ENCODE data around the gene DNAAF9.
A peak's percentile ranks its signal among the peaks of the same experiment; 100 is the strongest.
"Not testable (repeated sequence)": the region's sequence is repeated elsewhere in the genome, so short reads cannot be mapped to it uniquely, and the experiment has no call there.

DNAAF9 gene

GRCh38 chr20:3407040-3407770, at the start of gene DNAAF9:
DNAAF9 (minus strand) TSS chr20:3407669; CDS start chr20:3407557, 112 bp downstream.
- no peak for DNase-seq

GRCh38 chr20:3456648-3457047, 49.2 kb upstream of the DNAAF9 start:
- no peak for DNase-seq

- no peak for DNase-seq
Measured at GRCh38 chr20:3454831-3455230, 47.4 kb upstream of the DNAAF9 start.

- DNase-seq = no peak
Measured at GRCh38 chr20:3452690-3453089, 45.2 kb upstream of the DNAAF9 start.

- DNase-seq = no peak
Measured at GRCh38 chr20:3452136-3452535, 44.7 kb upstream of the DNAAF9 start.

GRCh38 chr20:3449319-3449718, 41.9 kb upstream of the DNAAF9 start:
- DNase-seq = no peak

- no peak for DNase-seq
Measured at GRCh38 chr20:3447321-3447720, 39.9 kb upstream of the DNAAF9 start.

- no peak for DNase-seq
Measured at GRCh38 chr20:3446779-3447178, 39.3 kb upstream of the DNAAF9 start.

- DNase-seq = no peak
Measured at GRCh38 chr20:3436864-3437574, 29.6 kb upstream of the DNAAF9 start.

GRCh38 chr20:3434232-3434631, 26.8 kb upstream of the DNAAF9 start:
- no peak for DNase-seq

GRCh38 chr20:3433744-3434143, 26.3 kb upstream of the DNAAF9 start:
- DNase-seq = no peak

- DNase-seq = no peak
Measured at GRCh38 chr20:3432844-3433243, 25.4 kb upstream of the DNAAF9 start.

GRCh38 chr20:3431109-3431508, 23.6 kb upstream of the DNAAF9 start:
- DNase-seq = no peak

GRCh38 chr20:3430376-3431069, 23.1 kb upstream of the DNAAF9 start:
- DNase-seq = peak; percentile 66

- DNase-seq = not testable (repeated sequence)
Measured at GRCh38 chr20:3426766-3427165, 19.3 kb upstream of the DNAAF9 start.

GRCh38 chr20:3423126-3423525, 15.7 kb upstream of the DNAAF9 start:
- DNase-seq = no peak

GRCh38 chr20:3421985-3422384, 14.5 kb upstream of the DNAAF9 start:
- DNase-seq = no peak

GRCh38 chr20:3420211-3420707, 12.8 kb upstream of the DNAAF9 start:
- DNase-seq = peak; percentile 97

- DNase-seq = not testable (repeated sequence)
Measured at GRCh38 chr20:3418161-3418560, 10.7 kb upstream of the DNAAF9 start.

- no peak for DNase-seq
Measured at GRCh38 chr20:3414122-3414521, 6.7 kb upstream of the DNAAF9 start.

- DNase-seq = no peak
Measured at GRCh38 chr20:3413393-3413889, 6.0 kb upstream of the DNAAF9 start.

GRCh38 chr20:3412600-3413392, 5.3 kb upstream of the DNAAF9 start:
- DNase-seq = no peak

GRCh38 chr20:3410464-3410863, 3.0 kb upstream of the DNAAF9 start:
- DNase-seq = no peak

Data from SIG-M5 (cell line).